Central memory CD8-positive, alpha-beta T cell (primary cell): ENCODE measurements around the gene MYCN.

Experiments used
- ATAC-seq: fragments of 150-1000 bp; cut with Tn5 transposase; replicated peaks from 2 replicates; pipeline ENCODE4 v1.10.0; 2022; ENCODE audit warnings: mild to moderate bottlenecking, moderate FRiP score, moderate number of reproducible peaks; ENCODE audit not compliant: poor library complexity, severe bottlenecking; ENCODE audit errors: extremely low read depth
- DNase-seq, 2 donors: peaks; one replicate each; pipeline ENCODE4 v3.0.0; 2021; ENCODE audit warnings: low spot score in 2 of 2
- H3K27ac Mint-ChIP-seq: one replicate; pipeline ENCODE4 v1.8.0; 2022; ENCODE audit warnings: low read depth, mild to moderate bottlenecking, moderate library complexity, mixed read lengths
- H3K27me3 Mint-ChIP-seq: one replicate; pipeline ENCODE4 v1.8.0; 2022; ENCODE audit warnings: mixed read lengths
- H3K36me3 Mint-ChIP-seq: one replicate; pipeline ENCODE4 v1.8.0; 2022; ENCODE audit warnings: mild to moderate bottlenecking, moderate library complexity, mixed read lengths; ENCODE audit not compliant: insufficient read depth
- H3K4me1 Mint-ChIP-seq: one replicate; pipeline ENCODE4 v1.8.0; 2022; ENCODE audit warnings: mixed read lengths
- H3K4me3 Mint-ChIP-seq: one replicate; pipeline ENCODE4 v1.8.0; 2022; ENCODE audit warnings: mild to moderate bottlenecking, moderate library complexity, mixed read lengths
- H3K9me3 Mint-ChIP-seq: one replicate; pipeline ENCODE4 v1.8.0; 2022; ENCODE audit warnings: mixed read lengths

The MYCN gene

DNA sequence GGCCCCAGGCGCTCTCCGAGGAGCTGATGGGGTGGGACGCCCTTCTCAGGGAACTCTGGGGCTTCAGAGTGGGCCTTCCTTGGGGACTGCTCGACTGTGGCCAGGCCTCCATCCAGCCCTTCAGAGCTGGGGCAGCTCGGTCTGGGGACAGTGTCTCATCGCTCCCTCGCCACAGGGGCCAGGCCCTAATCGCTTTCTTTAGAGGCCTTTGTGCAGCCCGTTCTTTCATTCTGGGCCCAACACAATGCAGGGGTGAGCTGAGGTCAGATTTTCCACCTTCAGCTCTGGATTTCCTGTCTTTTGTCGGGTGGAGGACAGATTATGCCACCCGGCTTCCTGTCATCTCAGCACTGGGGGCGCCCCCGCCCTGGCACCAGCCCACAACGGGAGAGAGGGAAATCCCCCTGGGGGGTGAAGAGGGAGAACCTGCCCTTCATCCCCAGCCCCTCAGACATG is 25.2 kb downstream of the MYCN start:
- Mint-ChIP-seq H3K27ac (no peak overlapping the region), H3K9me3 (no peaks in the 10 kb centered on the region), H3K4me3 (no peak overlapping the region), H3K27me3 (no peaks in the 10 kb centered on the region), H3K4me1 (peaks cover 17% of the 10 kb centered on the region), H3K36me3 (no peaks in the 10 kb centered on the region)
- no peak for DNase-seq
- ATAC-seq = peak; percentile 32

- H3K27ac Mint-ChIP-seq = no peak overlapping the region
- no peaks in the 10 kb centered on the region for H3K9me3 Mint-ChIP-seq
- H3K4me3 Mint-ChIP-seq = no peak overlapping the region
- ATAC-seq (no peak), DNase-seq (no peak)
- H3K27me3 Mint-ChIP-seq = no peaks in the 10 kb centered on the region
- peaks cover 1% of the 10 kb centered on the region for H3K36me3 Mint-ChIP-seq
- H3K4me1 Mint-ChIP-seq = peaks cover 17% of the 10 kb centered on the region
Measured at GRCh38 chr2:15967415-15968279, 27.3 kb downstream of the MYCN start.

- DNase-seq (no peak), ATAC-seq (no peak)
- H3K4me3 Mint-ChIP-seq = no peak overlapping the region
- H3K4me1 Mint-ChIP-seq = peaks cover 17% of the 10 kb centered on the region
- H3K36me3 Mint-ChIP-seq = peaks cover 1% of the 10 kb centered on the region
- H3K27ac Mint-ChIP-seq = no peak overlapping the region
- no peaks in the 10 kb centered on the region for H3K27me3 Mint-ChIP-seq
- H3K9me3 Mint-ChIP-seq = no peaks in the 10 kb centered on the region
Measured at GRCh38 chr2:15968280-15969178, 28.2 kb downstream of the MYCN start.

DNA sequence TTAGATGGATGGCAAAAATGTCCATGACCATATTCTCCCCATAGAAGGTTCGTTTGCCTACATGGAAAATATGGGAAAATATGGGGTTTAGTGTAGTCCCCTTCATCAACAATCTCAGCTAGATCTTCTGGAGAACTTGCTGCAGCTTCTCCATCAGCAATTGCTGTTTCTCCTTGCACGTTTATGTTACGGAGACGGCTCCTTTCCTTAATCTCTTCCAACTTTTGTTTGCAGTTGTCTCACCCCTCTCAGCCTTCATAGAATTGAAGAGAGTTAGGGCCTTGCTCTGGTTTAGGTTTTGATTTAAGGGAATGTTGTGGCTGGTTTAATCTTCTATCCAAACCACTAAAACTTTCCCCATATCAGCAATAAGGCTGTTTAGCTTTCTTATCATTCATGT is 28.9 kb downstream of the MYCN start:
- ATAC-seq (no peak), DNase-seq (no peak)
- Mint-ChIP-seq H3K27me3 (no peaks in the 10 kb centered on the region), H3K4me1 (peaks cover 17% of the 10 kb centered on the region), H3K4me3 (no peak overlapping the region), H3K36me3 (peaks cover 1% of the 10 kb centered on the region), H3K9me3 (no peaks in the 10 kb centered on the region), H3K27ac (peak overlapping the region; percentile 29)

DNA sequence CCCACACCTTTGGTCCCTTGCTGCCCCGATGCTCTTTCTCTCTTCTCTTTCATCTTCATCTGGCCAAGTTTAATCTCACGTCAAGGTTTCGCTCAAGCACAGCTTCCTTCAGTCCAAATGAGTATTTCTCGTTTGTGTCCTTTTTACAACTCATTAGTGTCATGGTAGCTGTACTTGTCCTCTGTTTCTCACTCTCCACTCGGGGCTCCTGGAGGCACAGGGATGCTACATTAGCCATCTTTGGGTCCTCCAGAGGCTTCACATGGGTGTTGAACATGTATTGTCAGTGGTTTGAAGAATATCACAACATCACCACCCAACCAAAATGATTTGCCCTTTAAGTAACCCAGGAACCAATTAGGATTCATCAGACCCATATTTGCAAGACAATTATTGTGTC is 30.4 kb downstream of the MYCN start:
- DNase-seq (no peak), ATAC-seq (no peak)
- peaks cover 1% of the 10 kb centered on the region for H3K36me3 Mint-ChIP-seq
- no peak overlapping the region for H3K4me3 Mint-ChIP-seq
- H3K27me3 Mint-ChIP-seq = no peaks in the 10 kb centered on the region
- H3K27ac Mint-ChIP-seq = no peak overlapping the region
- H3K4me1 Mint-ChIP-seq = peaks cover 14% of the 10 kb centered on the region
- H3K9me3 Mint-ChIP-seq = no peaks in the 10 kb centered on the region

GRCh38 chr2:15971351-15971750 is 31.0 kb downstream of the MYCN start:
- H3K4me3 Mint-ChIP-seq = no peak overlapping the region
- H3K27ac Mint-ChIP-seq = no peak overlapping the region
- DNase-seq (no peak), ATAC-seq (no peak)
- no peaks in the 10 kb centered on the region for H3K27me3 Mint-ChIP-seq
- H3K9me3 Mint-ChIP-seq = no peaks in the 10 kb centered on the region
- H3K36me3 Mint-ChIP-seq = peaks cover 1% of the 10 kb centered on the region
- peaks cover 7% of the 10 kb centered on the region for H3K4me1 Mint-ChIP-seq

- no peak for DNase-seq
- Mint-ChIP-seq H3K4me3 (no peak overlapping the region), H3K4me1 (peaks cover 5% of the 10 kb centered on the region), H3K36me3 (peaks cover 1% of the 10 kb centered on the region), H3K27ac (no peak overlapping the region), H3K9me3 (no peaks in the 10 kb centered on the region), H3K27me3 (no peaks in the 10 kb centered on the region)
- no peak for ATAC-seq
Measured at GRCh38 chr2:15971831-15972522, 31.6 kb downstream of the MYCN start.

DNA sequence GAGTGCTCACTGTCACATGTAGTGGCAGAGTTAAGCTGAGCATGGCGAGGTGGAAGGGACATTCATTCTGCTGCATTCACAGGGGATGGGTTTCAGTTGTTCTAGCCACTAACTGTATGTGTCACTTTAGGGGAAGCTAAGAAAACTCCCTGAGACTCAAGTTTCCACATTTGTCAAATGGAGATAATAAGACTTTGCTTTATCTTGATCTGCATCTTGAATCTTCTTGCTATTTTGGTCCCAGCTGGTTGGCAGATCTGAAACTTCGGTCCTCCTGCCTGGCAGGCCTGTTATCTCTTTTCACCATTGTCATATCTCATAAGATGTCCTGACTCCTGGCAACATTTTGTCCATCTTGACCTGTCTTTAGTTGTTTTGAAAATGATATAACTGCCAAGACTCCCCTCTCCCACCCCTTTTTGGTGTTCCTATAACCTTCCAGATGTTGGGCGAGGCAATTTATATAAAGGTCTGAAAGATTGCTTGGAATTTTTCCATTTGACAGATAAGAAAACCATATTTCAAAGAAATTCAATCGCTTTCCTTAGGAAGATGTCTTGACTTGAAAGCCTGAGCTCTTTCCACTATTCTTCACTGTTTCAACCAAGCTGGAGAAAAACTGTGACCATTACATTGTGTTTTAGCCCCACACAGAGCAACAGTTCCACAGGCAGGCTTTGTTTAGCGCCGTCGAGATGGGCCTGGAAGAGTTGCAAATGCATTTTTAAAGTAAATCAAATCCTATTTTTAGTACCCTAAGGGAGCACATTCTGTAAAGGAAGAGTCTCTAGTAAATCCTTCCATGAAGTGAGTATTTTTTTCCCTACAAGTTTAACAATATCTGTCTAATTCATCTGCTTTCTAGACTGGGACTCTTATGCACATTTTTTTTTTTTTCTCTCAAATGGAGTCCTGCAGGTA is 33.4 kb downstream of the MYCN start:
- Mint-ChIP-seq H3K4me1 (no peaks in the 10 kb centered on the region), H3K27ac (no peak overlapping the region), H3K36me3 (peaks cover 1% of the 10 kb centered on the region), H3K27me3 (no peaks in the 10 kb centered on the region), H3K9me3 (no peaks in the 10 kb centered on the region), H3K4me3 (no peak overlapping the region)
- ATAC-seq (no peak), DNase-seq (no peak)

- Mint-ChIP-seq H3K36me3 (peaks cover 1% of the 10 kb centered on the region), H3K27ac (no peak overlapping the region), H3K4me1 (no peaks in the 10 kb centered on the region), H3K27me3 (no peaks in the 10 kb centered on the region), H3K9me3 (no peaks in the 10 kb centered on the region), H3K4me3 (no peak overlapping the region)
- ATAC-seq (no peak), DNase-seq (no peak)
Measured at GRCh38 chr2:15974565-15975260, 34.4 kb downstream of the MYCN start.

DNA sequence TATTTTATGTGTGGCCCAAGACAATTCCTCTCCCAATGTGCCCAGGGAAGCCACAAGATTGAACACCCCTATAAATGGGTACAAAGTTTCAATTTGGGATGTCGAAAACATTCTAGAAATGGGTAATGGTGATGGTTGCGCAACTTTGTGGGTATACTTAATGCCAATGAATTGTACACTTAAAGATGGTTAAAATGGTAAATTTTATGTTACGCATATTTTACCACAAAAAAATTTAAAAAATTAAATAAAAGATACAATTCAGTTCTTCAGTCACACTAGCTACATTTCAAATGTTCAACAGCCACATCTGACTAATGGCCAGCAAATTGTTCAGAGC is 34.9 kb downstream of the MYCN start:
- Mint-ChIP-seq H3K36me3 (peaks cover 1% of the 10 kb centered on the region), H3K27me3 (no peaks in the 10 kb centered on the region), H3K4me3 (no peak overlapping the region), H3K9me3 (no peaks in the 10 kb centered on the region), H3K27ac (no peak overlapping the region), H3K4me1 (no peaks in the 10 kb centered on the region)
- no peak for DNase-seq
- ATAC-seq = no peak

- no peak overlapping the region for H3K27ac Mint-ChIP-seq
- H3K36me3 Mint-ChIP-seq = peaks cover 1% of the 10 kb centered on the region
- ATAC-seq (no peak), DNase-seq (no peak)
- no peaks in the 10 kb centered on the region for H3K27me3 Mint-ChIP-seq
- H3K4me1 Mint-ChIP-seq = no peaks in the 10 kb centered on the region
- no peaks in the 10 kb centered on the region for H3K9me3 Mint-ChIP-seq
- H3K4me3 Mint-ChIP-seq = no peak overlapping the region
Measured at GRCh38 chr2:15975676-15976075, 35.3 kb downstream of the MYCN start.
